GM10266 (cell line): ENCODE results near the gene CCDC78.

Source experiments
- DNase-seq: peaks from one replicate; pipeline ENCODE4 v3.0.0; 2012; ENCODE audit errors: extremely low spot score
- TF ChIP-seq, protein P1 (sequence below): IDR thresholded peaks from 2 replicates; pipeline ENCODE4 v1.5.1; 2012; ENCODE audit warnings: mild to moderate bottlenecking, low read depth; ENCODE audit not compliant: control insufficient read depth, insufficient read depth; ENCODE audit errors: missing control alignments

The CCDC78 gene

DNA sequence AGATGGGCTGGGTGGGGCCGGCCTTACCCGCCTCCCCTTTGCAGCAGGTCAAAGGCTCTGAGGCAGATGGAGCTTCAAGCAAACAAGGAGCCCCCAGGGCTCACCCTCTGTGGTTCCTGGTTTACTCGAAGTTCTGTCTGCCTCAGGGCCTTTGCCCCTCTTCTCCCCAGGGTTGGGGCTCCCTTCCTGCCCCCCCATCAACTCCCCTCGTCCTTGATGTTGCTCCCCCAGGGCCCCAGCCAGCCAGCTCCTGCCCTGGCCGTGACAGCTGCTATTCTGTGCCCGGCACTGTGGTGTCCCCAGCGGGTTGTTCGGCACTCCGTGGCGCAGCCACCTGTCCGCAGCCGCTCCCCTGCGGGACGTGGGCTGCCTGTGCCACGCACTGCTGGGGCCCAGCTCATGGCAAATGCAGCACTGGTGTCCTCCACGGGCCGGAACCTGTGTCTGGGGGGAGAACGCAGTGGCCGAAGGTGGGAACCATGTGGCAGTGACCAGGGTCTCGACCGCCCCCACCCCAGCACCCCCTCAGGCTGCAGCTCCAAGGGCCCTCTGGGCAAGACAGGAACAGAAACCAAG, 15.7 kb downstream of the CCDC78 start:
- TF ChIP-seq, protein P1, sequence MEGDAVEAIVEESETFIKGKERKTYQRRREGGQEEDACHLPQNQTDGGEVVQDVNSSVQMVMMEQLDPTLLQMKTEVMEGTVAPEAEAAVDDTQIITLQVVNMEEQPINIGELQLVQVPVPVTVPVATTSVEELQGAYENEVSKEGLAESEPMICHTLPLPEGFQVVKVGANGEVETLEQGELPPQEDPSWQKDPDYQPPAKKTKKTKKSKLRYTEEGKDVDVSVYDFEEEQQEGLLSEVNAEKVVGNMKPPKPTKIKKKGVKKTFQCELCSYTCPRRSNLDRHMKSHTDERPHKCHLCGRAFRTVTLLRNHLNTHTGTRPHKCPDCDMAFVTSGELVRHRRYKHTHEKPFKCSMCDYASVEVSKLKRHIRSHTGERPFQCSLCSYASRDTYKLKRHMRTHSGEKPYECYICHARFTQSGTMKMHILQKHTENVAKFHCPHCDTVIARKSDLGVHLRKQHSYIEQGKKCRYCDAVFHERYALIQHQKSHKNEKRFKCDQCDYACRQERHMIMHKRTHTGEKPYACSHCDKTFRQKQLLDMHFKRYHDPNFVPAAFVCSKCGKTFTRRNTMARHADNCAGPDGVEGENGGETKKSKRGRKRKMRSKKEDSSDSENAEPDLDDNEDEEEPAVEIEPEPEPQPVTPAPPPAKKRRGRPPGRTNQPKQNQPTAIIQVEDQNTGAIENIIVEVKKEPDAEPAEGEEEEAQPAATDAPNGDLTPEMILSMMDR: no peak
- no peak for DNase-seq

DNA sequence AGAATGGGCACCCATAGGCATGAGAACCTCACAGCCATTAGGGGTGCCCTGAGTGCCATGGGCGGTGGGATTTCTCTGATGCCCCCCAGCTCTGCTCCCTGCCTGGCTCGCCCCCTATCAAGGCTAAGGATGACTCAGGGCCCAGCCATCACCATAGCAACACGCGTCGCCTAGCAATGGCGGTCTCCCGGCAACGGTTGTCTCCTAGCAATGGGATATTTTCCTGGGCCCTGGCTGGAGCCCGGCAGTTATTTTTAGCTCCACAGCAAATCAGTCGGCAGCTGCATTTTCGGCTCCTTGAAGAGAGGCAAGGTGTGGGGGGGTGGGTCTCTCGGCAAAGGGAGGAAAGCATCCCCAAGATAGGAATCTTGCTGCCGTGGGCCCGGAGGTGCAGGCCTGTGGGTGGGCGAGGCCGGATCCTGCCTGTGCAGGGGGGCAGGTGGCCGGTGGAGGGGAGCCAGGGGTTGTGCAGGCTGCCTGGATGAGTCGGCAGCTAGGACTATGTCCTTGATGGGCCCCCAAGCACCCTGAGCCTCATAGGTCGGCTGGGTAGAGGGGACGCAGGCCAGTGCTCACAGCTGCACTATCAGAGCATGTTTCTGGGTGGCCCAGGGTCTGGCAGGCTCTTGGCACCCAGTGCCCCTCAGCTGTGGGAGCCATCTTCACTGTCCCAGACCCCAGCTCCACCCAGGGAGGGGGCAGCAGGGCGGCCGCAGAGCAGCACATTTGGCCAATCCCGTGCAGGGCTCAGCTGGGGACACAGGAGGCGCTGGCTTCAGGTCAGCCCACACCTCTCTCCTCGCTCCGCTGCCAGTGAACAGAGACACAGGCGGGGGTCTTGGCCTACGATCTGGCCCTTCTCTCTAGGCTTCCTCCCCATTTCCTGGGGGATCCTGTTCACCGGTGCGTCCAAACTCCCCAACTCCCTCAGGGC, 16.4 kb downstream of the CCDC78 start:
- TF ChIP-seq, protein P1: no peak
- no peak for DNase-seq

DNA sequence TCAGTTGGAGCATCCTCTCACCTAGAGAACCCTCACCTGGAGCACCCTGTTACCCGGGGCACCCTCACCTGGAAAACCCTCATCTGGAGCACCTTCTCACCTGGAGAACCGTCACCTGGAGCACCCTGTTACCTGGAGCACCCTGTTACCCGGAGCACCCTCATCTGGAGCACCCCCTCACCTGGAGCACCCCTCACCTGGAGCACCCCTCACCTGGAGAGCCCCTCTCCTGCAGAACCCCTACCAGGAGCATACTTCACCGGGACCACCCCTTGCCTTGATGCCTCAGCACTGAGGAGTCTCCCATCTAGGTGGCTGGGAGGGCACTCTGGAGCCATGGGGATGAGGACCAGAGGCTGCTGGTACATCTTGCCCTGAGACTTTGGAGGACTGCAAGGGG, 17.3 kb downstream of the CCDC78 start:
- TF ChIP-seq, protein P1: no peak
- no peak for DNase-seq

DNA sequence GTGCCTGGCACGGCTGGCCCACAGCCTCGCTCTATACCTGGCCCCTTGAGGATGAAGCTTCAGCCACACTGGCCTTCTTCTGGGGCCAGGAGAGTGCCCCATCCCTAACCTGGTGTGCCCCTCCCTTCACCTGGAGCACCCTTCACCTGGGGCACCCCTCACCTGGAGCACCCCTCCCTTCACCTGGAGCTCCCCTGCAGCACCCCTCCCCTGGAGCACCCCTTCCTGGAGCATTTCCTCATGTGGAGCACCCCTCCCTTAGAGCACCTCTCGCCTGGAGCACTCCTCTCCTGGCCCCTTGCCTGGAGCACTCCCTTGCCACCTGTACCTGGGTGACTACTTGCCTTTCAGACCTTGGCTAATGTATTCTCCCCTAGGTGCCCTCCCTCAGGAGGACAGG, 18.2 kb downstream of the CCDC78 start:
- no peak for DNase-seq
- TF ChIP-seq, protein P1: no peak

DNA sequence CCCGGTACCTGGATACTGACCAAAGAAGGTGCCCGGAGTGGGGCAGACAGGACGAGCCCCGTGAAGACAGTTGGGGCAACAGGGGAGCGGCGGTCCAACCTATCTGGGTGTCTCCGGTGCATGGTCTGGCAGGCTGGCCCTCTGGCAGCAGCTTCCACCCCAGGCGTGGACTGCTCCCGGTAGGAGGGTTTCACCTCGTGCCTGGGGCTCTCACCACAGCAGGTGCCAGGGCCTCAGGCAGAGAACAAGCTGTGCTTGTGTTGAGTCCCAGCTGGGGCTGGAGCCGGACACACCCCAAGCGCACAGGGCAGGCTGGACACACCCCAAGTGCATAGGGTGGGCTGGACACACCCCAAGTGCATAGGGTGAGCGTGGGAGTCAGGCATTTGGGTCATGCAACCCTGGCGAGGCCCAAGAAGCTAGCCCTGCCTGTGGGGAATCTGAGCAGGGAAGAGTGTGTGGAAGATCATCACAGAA, 19.1 kb downstream of the CCDC78 start:
- DNase-seq: no peak
- TF ChIP-seq, protein P1: no peak

DNA sequence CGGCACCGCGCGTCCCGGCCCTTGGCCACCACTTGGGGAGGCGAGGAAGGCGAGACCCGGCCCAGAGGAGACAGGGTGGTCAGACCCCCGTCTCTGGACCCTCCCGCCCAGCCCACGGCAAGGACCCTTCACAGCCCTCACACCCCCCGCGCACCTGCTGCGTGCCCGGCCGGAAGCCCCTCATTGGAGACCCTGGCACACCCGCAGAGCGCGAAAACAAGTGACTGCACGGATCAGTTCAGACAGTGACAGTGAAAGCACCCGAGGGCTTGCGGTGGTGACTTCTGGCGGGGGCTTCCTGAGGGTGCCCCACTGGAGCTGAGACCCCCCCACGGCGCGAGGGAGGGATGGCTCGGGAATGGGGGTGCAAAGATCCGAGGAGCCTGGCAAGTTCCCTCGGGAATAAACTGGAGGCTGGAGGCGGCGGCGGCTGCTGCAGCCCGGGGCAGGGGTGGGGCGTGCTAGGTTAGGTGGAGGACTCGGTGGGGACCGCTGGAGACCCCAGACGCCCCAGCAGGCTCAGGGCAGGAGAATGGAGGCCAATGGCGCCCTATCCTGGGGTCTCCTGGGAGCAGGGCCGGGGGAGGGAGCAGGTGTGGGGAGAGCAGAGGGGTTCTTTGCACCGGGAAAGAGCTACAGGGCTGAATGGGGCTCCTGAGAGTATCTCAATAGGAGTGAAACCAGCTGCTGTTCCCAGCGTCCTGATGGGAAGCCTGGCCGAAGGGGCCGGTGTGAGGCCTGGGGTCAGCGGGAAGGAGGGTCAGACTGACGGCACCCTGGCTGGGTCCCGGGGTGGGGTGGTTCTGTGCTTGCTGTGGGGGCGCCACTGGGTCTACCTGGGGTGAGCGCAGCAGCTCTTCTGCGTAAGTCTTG, 19.8 kb downstream of the CCDC78 start:
- TF ChIP-seq, protein P1: no peak
- no peak for DNase-seq
